GM12872 (cell line): Measurements from ENCODE around the gene MCIDAS.

Experiments
- TF ChIP-seq, protein P1 (sequence below): IDR thresholded peaks from 3 replicates; pipeline ENCODE4 v1.5.1; 2011; ENCODE audit warnings: low read depth, mild to moderate bottlenecking, low read length, moderate library complexity; ENCODE audit not compliant: insufficient read depth

The MCIDAS gene

DNA sequence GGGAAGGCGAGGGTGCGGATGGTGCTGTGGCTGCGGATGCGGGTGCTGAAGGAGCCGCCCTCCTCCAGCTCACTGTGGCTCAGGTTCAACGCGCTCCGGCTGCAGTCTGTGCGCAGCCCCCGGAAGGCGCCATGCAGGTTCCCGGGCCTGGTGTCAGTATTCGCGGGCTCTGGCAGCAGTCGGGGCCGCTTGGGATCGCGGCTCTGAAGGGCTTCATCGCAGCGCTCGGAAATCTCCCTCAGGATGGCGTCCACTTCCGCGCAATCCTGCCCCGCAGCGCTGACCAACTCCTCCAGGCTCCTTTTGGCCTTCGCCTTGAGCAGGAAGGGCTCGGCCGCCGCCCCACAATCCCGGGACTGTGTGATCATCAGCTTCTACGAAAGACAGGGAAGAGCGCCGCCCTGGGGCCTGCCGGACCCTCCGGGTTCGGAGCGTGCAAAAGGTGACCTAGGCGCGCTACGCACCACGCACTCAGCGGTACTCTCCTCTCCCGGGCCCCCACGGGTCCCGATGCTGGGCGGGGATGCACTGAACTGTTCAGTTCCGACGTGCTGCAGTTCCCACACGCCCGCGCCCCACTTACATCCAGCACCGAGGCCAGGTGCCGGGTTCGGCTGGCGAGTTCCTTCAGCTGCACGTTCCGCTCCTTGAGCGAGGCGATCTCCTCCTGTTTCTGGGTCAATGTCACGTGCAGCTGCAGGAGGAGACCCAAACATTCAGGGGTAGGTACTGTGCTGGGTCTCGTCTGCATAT lies 6.5 kb downstream of the MCIDAS start:
- TF ChIP-seq, protein P1, sequence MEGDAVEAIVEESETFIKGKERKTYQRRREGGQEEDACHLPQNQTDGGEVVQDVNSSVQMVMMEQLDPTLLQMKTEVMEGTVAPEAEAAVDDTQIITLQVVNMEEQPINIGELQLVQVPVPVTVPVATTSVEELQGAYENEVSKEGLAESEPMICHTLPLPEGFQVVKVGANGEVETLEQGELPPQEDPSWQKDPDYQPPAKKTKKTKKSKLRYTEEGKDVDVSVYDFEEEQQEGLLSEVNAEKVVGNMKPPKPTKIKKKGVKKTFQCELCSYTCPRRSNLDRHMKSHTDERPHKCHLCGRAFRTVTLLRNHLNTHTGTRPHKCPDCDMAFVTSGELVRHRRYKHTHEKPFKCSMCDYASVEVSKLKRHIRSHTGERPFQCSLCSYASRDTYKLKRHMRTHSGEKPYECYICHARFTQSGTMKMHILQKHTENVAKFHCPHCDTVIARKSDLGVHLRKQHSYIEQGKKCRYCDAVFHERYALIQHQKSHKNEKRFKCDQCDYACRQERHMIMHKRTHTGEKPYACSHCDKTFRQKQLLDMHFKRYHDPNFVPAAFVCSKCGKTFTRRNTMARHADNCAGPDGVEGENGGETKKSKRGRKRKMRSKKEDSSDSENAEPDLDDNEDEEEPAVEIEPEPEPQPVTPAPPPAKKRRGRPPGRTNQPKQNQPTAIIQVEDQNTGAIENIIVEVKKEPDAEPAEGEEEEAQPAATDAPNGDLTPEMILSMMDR = no peak

DNA sequence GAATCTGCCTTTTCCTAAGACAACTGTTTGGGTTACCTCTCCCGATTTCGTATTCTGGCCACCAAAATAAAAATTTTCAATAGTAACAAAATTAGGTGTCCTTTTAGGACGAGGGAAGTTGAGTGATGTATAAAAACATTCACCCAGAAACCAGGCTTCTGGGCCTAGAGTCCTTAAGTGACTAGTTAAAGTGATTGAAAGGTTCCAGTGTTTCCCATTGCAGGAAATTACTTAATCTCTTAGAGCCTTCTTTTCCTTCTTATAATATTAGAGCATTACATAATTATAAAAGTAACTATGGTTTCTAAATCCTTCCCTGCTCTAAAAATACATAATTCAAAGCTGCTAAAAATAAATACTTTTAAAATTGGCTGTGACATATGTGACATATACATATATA lies 7.3 kb downstream of the MCIDAS start:
- TF ChIP-seq, protein P1 = no peak

DNA sequence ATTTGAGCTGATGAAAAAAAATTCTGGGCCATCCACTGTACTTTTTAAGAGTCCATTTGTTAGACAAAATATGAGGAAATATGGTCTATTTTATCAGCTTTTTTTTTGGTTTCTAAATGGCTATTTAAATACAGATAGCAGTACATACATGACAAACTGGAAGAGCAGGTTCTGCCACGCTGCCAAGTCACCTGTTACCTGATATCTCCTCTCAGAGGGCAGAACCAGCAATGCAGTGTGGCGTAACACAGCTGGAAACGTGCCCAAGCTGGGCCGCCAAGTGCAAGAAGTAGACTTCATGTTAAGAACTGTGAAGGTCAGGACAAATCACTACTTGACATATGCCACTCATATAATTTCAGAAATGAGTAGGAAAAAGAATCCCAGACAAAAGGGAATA lies 8.1 kb downstream of the MCIDAS start:
- TF ChIP-seq, protein P1 = no peak

DNA sequence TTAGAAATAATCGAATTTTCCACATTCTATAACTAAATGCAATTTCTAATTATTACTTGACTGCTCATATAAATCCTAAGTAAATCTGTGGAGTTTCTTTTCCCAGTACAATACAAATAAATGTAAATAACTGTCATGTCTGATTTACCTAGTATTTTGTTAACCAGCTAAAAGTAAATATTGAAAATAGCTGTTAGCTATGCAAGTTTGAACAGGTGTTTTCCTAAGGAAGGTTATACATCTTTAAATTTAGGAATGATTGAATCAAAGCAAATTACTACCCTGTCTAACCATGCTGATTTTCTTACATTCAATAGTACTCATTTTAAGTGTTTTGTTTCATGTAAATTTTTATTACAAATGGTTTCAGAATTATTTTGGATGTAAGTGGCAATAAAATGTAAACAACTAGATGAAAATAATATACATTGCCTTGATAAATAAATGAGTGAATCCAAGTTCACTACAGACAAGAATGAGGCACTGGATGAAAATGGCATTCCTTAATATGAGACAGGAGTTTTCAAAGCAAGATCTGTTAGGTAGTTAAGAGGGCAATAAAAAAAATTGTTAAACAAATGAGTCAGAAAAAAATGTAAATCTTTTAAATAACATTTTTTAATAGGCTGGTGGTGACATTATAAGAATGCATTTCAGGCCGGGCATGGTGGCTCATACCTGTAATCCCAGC lies 15.8 kb downstream of the MCIDAS start:
- TF ChIP-seq, protein P1 = no peak

DNA sequence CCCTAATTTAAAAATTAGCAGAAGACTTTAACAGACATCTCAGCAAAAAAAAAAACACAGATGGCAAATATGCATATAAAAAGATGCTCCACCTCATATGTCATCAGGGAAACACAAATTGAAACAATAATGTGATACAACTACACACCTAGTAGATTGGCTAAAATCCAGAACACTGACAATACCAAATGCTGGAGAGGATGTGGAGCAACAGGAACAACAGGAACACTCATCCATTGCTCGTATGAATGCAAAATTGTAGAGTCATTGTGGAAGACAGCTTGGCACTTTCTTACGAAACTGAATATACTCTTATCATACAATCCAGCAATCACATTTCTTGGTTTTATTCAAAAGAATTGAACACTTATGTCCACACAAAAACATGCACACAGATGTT lies 22.1 kb downstream of the MCIDAS start:
- TF ChIP-seq, protein P1 = no peak

DNA sequence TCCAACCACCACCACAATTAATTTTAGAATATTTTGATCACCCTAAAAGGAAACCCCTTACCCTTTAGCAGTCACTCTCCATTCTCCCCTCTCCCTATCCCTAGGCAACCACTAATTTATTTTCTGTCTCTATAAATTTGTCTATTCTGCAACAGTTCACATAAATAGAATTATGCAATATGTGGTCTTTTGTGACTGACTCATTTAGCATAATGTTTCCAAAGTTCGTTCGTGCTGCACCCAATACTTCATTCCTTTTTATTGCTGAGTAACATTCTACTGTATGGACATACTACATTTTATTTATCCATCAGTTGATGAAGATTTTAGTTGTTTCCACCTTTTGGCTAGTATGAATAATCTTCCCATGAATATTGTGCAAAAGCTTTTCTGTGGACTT lies 36.0 kb downstream of the MCIDAS start:
- TF ChIP-seq, protein P1 = no peak

DNA sequence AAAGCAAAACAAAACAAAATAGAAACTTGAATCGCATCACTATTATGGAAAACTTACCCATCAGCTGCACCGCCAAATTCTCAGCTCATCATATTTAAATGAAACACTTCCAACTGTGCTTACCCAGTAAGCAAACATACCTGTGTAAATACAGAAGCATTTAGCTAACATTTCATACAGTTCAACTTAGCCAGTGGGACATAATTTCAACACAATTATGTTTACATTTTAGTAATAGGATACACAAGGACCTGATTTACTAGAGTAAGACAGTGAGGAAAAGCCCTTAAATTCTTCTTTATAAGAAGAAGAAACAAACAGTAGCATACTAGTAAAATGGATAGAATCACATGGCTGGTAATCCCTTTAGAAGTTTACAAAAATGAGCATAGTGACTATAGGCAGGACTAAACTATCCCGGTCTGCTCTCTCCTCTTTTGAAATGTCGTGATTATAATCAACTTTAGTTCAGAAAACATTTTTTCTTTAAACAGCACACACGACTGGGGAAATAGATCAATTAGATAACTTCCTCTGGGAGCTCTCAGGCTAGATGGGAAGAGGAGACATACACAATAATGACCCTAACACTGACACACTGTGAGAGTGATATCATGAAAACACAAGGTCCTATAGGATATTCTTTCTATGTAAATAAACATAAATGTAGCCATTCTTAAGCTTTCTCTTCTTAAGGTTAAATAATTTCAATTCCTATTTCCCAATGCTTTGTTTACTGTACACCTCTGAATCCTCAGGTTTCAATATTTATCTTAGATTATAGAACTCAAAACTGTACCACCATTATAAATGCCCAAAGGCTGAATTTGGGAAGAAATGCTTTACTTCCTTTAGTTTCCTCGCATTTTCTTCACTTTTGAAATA lies 38.2 kb downstream of the MCIDAS start:
- TF ChIP-seq, protein P1 = no peak
